SK-N-SH treated with all-trans-retinoic acid at 6 μM for 48 hours (cell line): ENCODE data around the gene TMEM131.

Experiments used
- CSRNP3 ChIP-seq: fragments of 250-450 bp; sonication (Bioruptor Pico); IDR thresholded peaks from 2 replicates; pipeline ENCODE4 v1.5.1; 2021; ENCODE audit warnings: mild to moderate bottlenecking, moderate library complexity
- PPARA ChIP-seq: fragments of 250-450 bp; sonication (Bioruptor Pico); IDR thresholded peaks from 2 replicates; pipeline ENCODE4 v1.5.0; 2020; ENCODE audit warnings: mild to moderate bottlenecking, borderline replicate concordance
- RARB ChIP-seq: fragments of 250-450 bp; sonication (Bioruptor Pico); IDR thresholded peaks from 2 replicates; pipeline ENCODE4 v1.8.0; 2021; ENCODE audit warnings: mild to moderate bottlenecking, moderate library complexity
- TOX ChIP-seq: fragments of 250-450 bp; sonication (Bioruptor Pico); IDR thresholded peaks from 2 replicates; pipeline ENCODE4 v1.8.0; 2021; ENCODE audit warnings: mild to moderate bottlenecking, moderate library complexity, borderline replicate concordance
- ZFP3 ChIP-seq: fragments of 250-450 bp; sonication (Bioruptor Pico); IDR thresholded peaks from 2 replicates; pipeline ENCODE4 v1.5.0; 2020; ENCODE audit warnings: mild to moderate bottlenecking, moderate library complexity
- ZNF70 ChIP-seq: fragments of 450-650 bp; formaldehyde crosslinking; IDR thresholded peaks from 2 replicates; pipeline ENCODE4 v1.5.0; 2020; ENCODE audit warnings: mild to moderate bottlenecking, moderate library complexity
- TF ChIP-seq, protein P1 (sequence below): fragments of 250-450 bp; sonication (Bioruptor Pico); IDR thresholded peaks from 2 replicates; pipeline ENCODE4 v1.8.0; 2020; ENCODE audit warnings: mild to moderate bottlenecking, moderate library complexity, borderline replicate concordance

DNA sequence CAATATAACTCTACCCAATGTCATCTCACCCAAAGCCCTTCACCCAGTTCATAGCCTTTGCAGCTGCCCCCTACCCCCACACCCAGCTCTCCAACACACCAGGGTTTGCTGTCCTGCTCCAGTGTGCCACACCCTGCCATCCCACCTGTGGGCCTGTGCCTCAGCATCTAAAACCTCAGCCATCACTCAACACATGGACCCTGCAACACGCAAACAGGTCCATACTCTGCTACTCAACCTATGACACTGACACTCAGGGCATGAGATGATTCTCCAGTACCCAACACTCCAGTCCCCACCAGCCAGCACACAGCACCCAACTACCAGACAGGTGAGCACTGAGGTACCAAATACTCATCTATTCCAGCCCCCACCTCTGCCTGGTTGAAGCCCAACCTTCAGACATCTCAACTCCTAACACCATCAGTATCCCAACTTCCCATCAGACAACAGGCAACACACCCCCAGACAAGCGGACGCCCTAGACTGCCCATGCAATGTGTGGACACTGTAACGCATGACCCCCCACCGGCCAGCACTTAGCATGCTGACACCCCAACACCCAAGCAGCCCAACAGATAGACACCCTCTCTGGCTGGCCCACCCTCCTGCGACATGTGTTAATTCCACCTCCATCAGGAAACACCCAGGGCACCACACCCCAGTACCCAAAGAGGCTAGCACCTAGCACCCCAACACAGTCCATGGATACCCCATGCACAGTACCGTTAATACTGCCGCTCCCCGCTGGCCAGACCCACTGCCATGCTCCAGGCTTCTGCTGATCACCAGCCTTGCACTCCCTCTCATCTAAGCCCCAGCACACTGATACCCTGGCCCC, 257.3 kb downstream of the TMEM131 start:
- TF ChIP-seq CSRNP3 (CRISPR knock-in tag) = no peak
- TF ChIP-seq, protein P1, sequence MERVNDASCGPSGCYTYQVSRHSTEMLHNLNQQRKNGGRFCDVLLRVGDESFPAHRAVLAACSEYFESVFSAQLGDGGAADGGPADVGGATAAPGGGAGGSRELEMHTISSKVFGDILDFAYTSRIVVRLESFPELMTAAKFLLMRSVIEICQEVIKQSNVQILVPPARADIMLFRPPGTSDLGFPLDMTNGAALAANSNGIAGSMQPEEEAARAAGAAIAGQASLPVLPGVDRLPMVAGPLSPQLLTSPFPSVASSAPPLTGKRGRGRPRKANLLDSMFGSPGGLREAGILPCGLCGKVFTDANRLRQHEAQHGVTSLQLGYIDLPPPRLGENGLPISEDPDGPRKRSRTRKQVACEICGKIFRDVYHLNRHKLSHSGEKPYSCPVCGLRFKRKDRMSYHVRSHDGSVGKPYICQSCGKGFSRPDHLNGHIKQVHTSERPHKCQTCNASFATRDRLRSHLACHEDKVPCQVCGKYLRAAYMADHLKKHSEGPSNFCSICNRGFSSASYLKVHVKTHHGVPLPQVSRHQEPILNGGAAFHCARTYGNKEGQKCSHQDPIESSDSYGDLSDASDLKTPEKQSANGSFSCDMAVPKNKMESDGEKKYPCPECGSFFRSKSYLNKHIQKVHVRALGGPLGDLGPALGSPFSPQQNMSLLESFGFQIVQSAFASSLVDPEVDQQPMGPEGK (CRISPR knock-in tag) = no peak
- no peak for TF ChIP-seq TOX (CRISPR knock-in tag)
- TF ChIP-seq ZFP3 = no peak
- TF ChIP-seq ZNF70 = no peak
- TF ChIP-seq RARB (CRISPR knock-in tag) = no peak
- TF ChIP-seq PPARA (CRISPR knock-in tag) = no peak
